ENCODE results near the gene CLEC4G. TPM values are rescaled to one million over a fixed set of nuclear protein-coding genes. Genes with fewer than 3 reads are reported as not detected.

CLEC4G gene
- total and polyA plus RNA-seq, 2 of the 8 experiments (the other 6 are each of a cell fraction or from before 2014, with no cell fraction given): 0.35 to 2.9 TPM

DNA sequence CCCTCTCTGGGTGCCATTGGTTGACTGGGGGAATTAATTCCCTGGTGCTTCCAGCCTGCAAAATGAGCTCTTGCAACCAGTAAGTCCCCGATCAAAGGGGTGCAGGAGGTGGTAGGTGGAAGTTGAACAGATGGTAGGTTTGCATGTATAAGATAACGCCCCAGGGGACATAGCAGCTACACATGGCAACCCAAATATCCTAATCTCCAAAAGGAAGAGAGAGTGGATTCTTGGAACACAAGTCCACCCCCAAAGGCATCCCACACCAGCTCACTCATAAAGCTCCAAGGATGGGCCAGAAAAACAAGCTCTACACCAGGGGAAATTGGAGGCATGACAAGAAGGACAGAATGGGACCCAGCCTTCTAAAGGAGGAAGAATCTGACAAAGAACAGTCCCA is 10.7 kb upstream of the CLEC4G start:
- Histone ChIP-seq H3K56ac (replicated peaks; ENCODE audit: insufficient read length, low read depth, low read length) (no peak overlapping the region), H3K4me3 (ENCODE audit: extremely low read depth in 1 of 4, insufficient read depth in 2 of 4, low read depth in 3 of 4, low read length in 4 of 4) (no peak overlapping the region), H3K36me3 (ENCODE audit: control insufficient read depth in 2 of 4, insufficient read depth in 4 of 4, low read length in 3 of 4) (no peaks in the 10 kb centered on the region), H2AK5ac (ENCODE audit: low read depth, low read length) (no peak overlapping the region), H3K14ac (ENCODE audit: insufficient read length) (no peak overlapping the region), H3K27ac (ENCODE audit: low read depth, low read length) (no peak overlapping the region), H3K23ac (ENCODE audit: insufficient read length) (no peak overlapping the region), H4K8ac (ENCODE audit: extremely low read depth, insufficient read depth, low read length) (no peak overlapping the region), H4K20me1 (replicated peaks in 1 of 2; ENCODE audit: control insufficient read depth in 1 of 2, insufficient read depth in 2 of 2, low read length in 2 of 2) (no peaks in the 10 kb centered on the region), H3K79me1 (ENCODE audit: low read depth, low read length) (no peaks in the 10 kb centered on the region), H2BK15ac (ENCODE audit: low read length) (no peak overlapping the region), H3K79me2 (ENCODE audit: control insufficient read depth in 1 of 2, insufficient read depth in 2 of 2, low read length in 2 of 2) (no peaks in the 10 kb centered on the region), H4K91ac (replicated peaks; ENCODE audit: insufficient read length, low read length) (no peak overlapping the region), H3K27me3 (replicated peaks in 1 of 4; ENCODE audit: control insufficient read depth in 3 of 4, extremely low read depth in 1 of 4, insufficient read depth in 3 of 4, low read length in 3 of 4) (peaks cover 0 to 2% (median 0%) of the 10 kb centered on the region in 4 experiments; a peak in 1 of 7 replicates), H3K23me2 (ENCODE audit: low read depth, low read length) (no peaks in the 10 kb centered on the region), H3K4me1 (replicated peaks in 1 of 4; ENCODE audit: control insufficient read depth in 3 of 4, insufficient read depth in 4 of 4, low read length in 3 of 4) (peaks cover 1 to 7% (median 4%) of the 10 kb centered on the region in 4 experiments; a peak in 6 of 7 replicates), H2BK20ac (ENCODE audit: low read length) (no peak overlapping the region), H2BK12ac (ENCODE audit: low read depth, low read length) (no peak overlapping the region), H3K9me3 (ENCODE audit: insufficient read depth in 2 of 2, low read depth in 1 of 2, low read length in 1 of 2) (no peaks in the 10 kb centered on the region; a peak in 1 of 4 replicates), H3K9ac (replicated peaks in 1 of 4; ENCODE audit: extremely low read depth in 1 of 4, low read depth in 3 of 4, low read length in 3 of 4) (no peak overlapping the region), H3K4me2 (ENCODE audit: insufficient read depth in 1 of 2, low read depth in 2 of 2, low read length in 2 of 2) (no peak overlapping the region), H2BK5ac (ENCODE audit: low read depth, low read length) (no peak overlapping the region), H2BK120ac (replicated peaks; ENCODE audit: low read depth, low read length) (no peak overlapping the region), H2AFZ (ENCODE audit: low read length) (no peak overlapping the region), H4K5ac (ENCODE audit: insufficient read length, low read depth, low read length) (no peak overlapping the region), H3K4ac (replicated peaks; ENCODE audit: insufficient read length, low read depth, low read length) (no peak overlapping the region), H3K18ac (ENCODE audit: extremely low read depth, low read length) (no peak overlapping the region)
- CTCF ChIA-PET (ENCODE audit: partially characterized antibody): interaction anchor here (1.0 to 1.3 kb wide), 2 partner anchors 41 to 62 kb away, joined by 3 to 5 read pairs; partner anchors contain the start of gene TRAPPC5
- TF ChIP-seq ZNF274 (IDR thresholded peaks at IDR 0.05; ENCODE audit: borderline replicate concordance, extremely low read depth, low read length): no peak
- TF ChIP-seq RAD21 (IDR thresholded peaks at IDR 0.05 in 1 of 2, conservative IDR thresholded peaks at IDR 0.05 in 1 of 2; ENCODE audit: low read depth in 2 of 2, low read length in 2 of 2): no peak
- TF ChIP-seq BCL11A (IDR thresholded peaks at IDR 0.05; ENCODE audit: low read depth in 2 of 2, low read length in 2 of 2): no peak
- no peak for TF ChIP-seq JUND (IDR thresholded peaks at IDR 0.05; ENCODE audit: low read length)
- FAIRE-seq (no peak), DNase-seq (ENCODE audit: low read depth in 1 of 2, low spot score in 2 of 2) (no peak)
- POLR2A ChIA-PET (ENCODE audit: partially characterized antibody): no interaction called here
- 91% methylated on average over 2 of the region's 2 CpGs; no CpG with 5 or more reads in 1 of the 2 experiments for WGBS, 2 experiments (ENCODE audit: extremely low coverage in 1 of 2, insufficient coverage in 1 of 2, insufficient read length in 1 of 2, insufficient replicate concordance in 2 of 2, low coverage in 1 of 2, low lambda C conversion rate in 2 of 2, missing lambda C conversion rate in 1 of 2)

Data from H1 (cell line).